Testis (tissue), 2 donors: ENCODE measurements around the gene RIOK3.

Experiments used
- POLR2A ChIP-seq: fragments of 450-650 bp; IDR thresholded peaks from one replicate; pipeline ENCODE4 v1.6.1; 2017; ENCODE audit warnings: antibody characterized with exemption, mild to moderate bottlenecking, moderate library complexity
- TF ChIP-seq, protein P1 (sequence below), 3 experiments: fragments of 450-650 bp in 2 of 3; fragments of 200-600 bp in 1 of 3; sonication (generic) in 1 of 3; IDR thresholded peaks; one replicate each; pipeline ENCODE4 v1.5.1; 2016 to 2019; ENCODE audit warnings: antibody characterized with exemption in 3 of 3, mild to moderate bottlenecking in 2 of 3, moderate library complexity in 1 of 3

- TF ChIP-seq, protein P1, sequence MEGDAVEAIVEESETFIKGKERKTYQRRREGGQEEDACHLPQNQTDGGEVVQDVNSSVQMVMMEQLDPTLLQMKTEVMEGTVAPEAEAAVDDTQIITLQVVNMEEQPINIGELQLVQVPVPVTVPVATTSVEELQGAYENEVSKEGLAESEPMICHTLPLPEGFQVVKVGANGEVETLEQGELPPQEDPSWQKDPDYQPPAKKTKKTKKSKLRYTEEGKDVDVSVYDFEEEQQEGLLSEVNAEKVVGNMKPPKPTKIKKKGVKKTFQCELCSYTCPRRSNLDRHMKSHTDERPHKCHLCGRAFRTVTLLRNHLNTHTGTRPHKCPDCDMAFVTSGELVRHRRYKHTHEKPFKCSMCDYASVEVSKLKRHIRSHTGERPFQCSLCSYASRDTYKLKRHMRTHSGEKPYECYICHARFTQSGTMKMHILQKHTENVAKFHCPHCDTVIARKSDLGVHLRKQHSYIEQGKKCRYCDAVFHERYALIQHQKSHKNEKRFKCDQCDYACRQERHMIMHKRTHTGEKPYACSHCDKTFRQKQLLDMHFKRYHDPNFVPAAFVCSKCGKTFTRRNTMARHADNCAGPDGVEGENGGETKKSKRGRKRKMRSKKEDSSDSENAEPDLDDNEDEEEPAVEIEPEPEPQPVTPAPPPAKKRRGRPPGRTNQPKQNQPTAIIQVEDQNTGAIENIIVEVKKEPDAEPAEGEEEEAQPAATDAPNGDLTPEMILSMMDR (IDR thresholded peaks at IDR 0.05) = no peak
- TF ChIP-seq POLR2A = no peak
These were observed 53.3 kb downstream of the RIOK3 start for GRCh38 chr18:23506393-23506792.
